NCI-H1930 (cell line): ENCODE results near the gene RUSF1.
"Not testable (repeated sequence)": the region's sequence is repeated elsewhere in the genome, so short reads cannot be mapped to it uniquely, and the experiment has no call there.

Experiments used
- DNase-seq, 2 experiments: peaks; one replicate each; lab custom pipeline; 2025; lab: John Stamatoyannopoulos, UW

RUSF1 gene

GRCh38 chr16:31507929-31508705 is at the start of gene RUSF1:
RUSF1 (minus strand) TSS chr16:31508391; CDS start chr16:31508373, 18 bp downstream.
- peak; percentile 85 to 86 for DNase-seq

GRCh38 chr16:31542763-31543162 is 34.6 kb upstream of the RUSF1 start:
- DNase-seq: no peak

- not testable (repeated sequence) for DNase-seq
These were observed 31.6 kb upstream of the RUSF1 start for GRCh38 chr16:31539762-31540161.

GRCh38 chr16:31538243-31538598 is 30.0 kb upstream of the RUSF1 start:
- not testable (repeated sequence) for DNase-seq

GRCh38 chr16:31537362-31538242 is 29.4 kb upstream of the RUSF1 start:
- DNase-seq: no peak

GRCh38 chr16:31536804-31537361 is 28.7 kb upstream of the RUSF1 start:
- no peak for DNase-seq

- no peak for DNase-seq
These were observed 27.5 kb upstream of the RUSF1 start for GRCh38 chr16:31535737-31536136.

GRCh38 chr16:31532896-31533295 is 24.7 kb upstream of the RUSF1 start:
- DNase-seq: no peak

- DNase-seq: no peak
These were observed 23.9 kb upstream of the RUSF1 start for GRCh38 chr16:31532120-31532519.

GRCh38 chr16:31531096-31531495 is 22.9 kb upstream of the RUSF1 start:
- DNase-seq: no peak

GRCh38 chr16:31530405-31530804 is 22.2 kb upstream of the RUSF1 start:
- DNase-seq: no peak

- no peak for DNase-seq
These were observed 21.7 kb upstream of the RUSF1 start for GRCh38 chr16:31529937-31530312.

GRCh38 chr16:31529108-31529936 is 21.1 kb upstream of the RUSF1 start:
- DNase-seq: peak in 1 of 2 experiments; percentile 29

GRCh38 chr16:31528523-31529107 is 20.4 kb upstream of the RUSF1 start:
- DNase-seq: no peak

- DNase-seq: no peak
These were observed 19.6 kb upstream of the RUSF1 start, which contains the start of gene AHSP for GRCh38 chr16:31527734-31528274. AHSP (plus strand) TSS chr16:31527900; CDS start chr16:31528140, 240 bp downstream.

- no peak for DNase-seq
These were observed 16.9 kb upstream of the RUSF1 start for GRCh38 chr16:31525113-31525512.

- not testable (repeated sequence) for DNase-seq
These were observed 15.6 kb upstream of the RUSF1 start for GRCh38 chr16:31523768-31524167.

- DNase-seq: no peak
These were observed 13.9 kb upstream of the RUSF1 start for GRCh38 chr16:31522071-31522470.

GRCh38 chr16:31521368-31521767 is 13.2 kb upstream of the RUSF1 start:
- no peak for DNase-seq

- peak; percentile 25 to 30 for DNase-seq
These were observed 11.7 kb upstream of the RUSF1 start for GRCh38 chr16:31519759-31520431.
